Measurements from ENCODE around the gene ZNF638.

GRCh38 chr2:71458413-71459083, 127.0 kb downstream of the ZNF638 start:
- TF ChIP-seq, protein P1, sequence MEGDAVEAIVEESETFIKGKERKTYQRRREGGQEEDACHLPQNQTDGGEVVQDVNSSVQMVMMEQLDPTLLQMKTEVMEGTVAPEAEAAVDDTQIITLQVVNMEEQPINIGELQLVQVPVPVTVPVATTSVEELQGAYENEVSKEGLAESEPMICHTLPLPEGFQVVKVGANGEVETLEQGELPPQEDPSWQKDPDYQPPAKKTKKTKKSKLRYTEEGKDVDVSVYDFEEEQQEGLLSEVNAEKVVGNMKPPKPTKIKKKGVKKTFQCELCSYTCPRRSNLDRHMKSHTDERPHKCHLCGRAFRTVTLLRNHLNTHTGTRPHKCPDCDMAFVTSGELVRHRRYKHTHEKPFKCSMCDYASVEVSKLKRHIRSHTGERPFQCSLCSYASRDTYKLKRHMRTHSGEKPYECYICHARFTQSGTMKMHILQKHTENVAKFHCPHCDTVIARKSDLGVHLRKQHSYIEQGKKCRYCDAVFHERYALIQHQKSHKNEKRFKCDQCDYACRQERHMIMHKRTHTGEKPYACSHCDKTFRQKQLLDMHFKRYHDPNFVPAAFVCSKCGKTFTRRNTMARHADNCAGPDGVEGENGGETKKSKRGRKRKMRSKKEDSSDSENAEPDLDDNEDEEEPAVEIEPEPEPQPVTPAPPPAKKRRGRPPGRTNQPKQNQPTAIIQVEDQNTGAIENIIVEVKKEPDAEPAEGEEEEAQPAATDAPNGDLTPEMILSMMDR (IDR thresholded peaks at IDR 0.05), result no peak
- TF ChIP-seq EP300 (IDR thresholded peaks at IDR 0.05) (no peak), POLR2A (IDR thresholded peaks at IDR 0.05) (no peak)
